ENCODE results near the gene LRRN1.
"Not testable (repeated sequence)": the region's sequence is repeated elsewhere in the genome, so short reads cannot be mapped to it uniquely, and the experiment has no call there.

The LRRN1 gene

DNA sequence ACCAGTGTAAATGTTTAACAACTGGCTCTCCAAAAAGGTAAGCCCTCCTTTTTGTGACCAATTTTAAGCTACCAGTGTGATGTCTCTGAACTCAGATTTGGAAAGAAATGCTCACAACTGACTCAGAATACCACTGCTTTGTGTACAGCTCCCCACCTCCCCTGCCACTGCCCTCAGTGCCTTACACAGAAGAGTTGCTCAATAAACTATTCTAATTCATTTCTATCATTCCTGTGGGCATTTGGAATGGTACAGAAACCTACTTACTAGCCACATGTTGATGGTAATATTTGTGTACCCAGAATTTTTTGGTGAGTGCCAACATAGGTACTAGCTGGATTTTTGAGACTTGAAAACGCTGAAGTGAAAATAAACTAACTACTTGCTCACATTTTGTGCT lies 16.0 kb downstream of the LRRN1 start:
- DNase-seq = no peak

- DNase-seq = no peak
Observed at GRCh38 chr3:3816034-3816433, 16.8 kb downstream of the LRRN1 start.

- DNase-seq = no peak
Observed at GRCh38 chr3:3817865-3818264, 18.6 kb downstream of the LRRN1 start.

GRCh38 chr3:3821777-3822176 lies 22.5 kb downstream of the LRRN1 start:
- no peak for DNase-seq

DNA sequence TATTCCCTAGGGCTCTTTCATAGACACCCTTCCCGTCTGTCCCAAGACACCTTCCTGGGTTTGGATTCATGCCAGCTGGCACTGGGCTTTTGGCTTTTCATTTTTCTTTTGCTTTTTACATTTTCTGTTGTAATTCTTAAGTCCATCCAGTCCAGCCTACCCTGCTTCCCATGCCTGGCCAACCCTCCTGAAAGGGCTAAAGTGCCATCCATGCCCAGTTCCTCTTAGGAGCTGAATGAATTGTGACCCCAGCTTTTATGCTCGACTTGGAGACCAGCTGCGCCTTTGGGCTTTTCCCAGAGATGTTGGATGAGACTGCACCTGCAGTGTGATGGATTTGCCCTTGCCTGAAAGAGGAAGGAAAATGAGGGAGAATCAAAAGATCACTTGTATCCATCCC lies 25.8 kb downstream of the LRRN1 start:
- no peak for DNase-seq

- DNase-seq = no peak
Observed at GRCh38 chr3:3826521-3826920, 27.3 kb downstream of the LRRN1 start.

GRCh38 chr3:3827111-3827510 lies 27.9 kb downstream of the LRRN1 start:
- no peak for DNase-seq

DNA sequence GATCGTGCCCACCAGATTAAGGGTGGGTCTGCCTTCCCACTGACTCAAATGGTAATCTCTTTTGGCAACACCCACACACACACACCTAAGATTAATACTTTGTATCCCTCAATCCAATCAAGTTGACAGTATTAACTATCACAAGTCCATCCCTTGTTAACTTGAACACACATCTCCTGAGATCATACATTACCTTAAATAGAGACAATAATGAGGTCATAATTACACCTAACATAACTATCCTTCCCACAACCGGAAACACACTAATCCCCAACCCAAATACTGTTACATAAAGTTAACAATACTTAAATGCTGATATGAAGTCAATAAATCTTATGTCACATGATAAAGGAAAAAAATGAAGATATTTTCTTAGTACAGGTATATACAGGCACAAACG lies 29.2 kb downstream of the LRRN1 start:
- DNase-seq = not testable (repeated sequence)

DNA sequence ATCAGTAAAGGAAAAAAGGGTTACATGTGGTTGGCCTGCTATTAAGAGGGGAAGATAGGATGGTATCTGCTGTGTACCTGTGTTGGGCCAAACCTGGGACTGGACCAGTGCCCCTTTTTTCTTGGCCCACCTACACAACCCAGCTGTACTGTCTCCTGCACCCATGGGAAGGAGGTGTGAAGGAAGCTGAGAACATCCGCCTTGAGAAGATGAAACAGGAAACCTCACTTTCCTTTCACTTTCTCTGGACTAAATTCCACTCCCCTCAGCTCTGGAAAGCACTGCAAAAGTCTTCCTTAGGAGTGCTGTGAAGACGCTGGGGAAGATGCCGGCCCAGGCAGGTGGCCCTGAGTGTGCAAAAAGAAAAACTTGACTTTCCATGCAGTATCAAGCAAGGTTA lies 37.6 kb downstream of the LRRN1 start:
- DNase-seq = no peak

- DNase-seq = no peak
Observed at GRCh38 chr3:3842356-3842755, 43.1 kb downstream of the LRRN1 start.

DNA sequence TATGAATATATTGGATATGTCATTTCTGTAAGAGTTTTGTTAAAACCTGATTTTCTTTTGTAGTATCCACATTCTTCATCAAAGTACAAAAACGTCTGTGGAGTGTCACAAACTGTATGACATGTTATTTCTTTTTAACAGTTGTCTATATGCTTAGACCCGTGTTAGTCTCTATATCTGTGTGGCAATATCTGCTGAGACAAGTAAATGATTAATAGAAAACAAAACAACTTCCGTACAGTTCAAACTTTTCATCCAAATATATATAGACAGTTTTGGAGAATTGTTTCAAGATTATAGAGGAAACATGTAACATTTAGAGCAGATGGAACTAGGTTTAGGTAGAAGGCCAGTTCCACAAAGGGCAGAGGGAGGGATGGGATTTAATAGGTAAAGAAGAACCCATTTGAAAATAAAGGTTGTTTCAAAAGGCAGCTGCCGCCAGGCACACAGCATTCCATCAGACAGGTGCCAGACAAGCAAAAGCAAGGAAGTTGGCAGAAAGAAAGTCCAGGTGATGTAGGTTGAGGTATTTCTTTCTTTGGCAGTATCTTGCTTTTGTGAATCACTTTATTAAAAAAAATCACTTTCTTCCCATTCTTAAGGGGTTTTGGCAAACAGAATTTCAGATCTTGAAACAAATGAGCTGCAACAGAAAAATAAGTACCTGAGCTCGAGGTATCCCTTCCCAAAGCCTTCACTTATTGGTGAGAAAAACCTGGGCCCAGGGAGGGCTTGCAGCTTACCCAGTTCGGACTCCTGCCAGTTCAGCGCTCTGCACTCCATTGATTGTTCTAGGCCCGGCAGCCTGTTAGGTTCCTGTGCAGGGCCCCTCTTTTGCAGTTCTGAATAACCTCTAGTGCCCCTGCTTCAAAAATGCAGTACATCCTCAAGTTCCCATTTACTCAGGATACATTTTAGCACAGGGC lies 49.0 kb downstream of the LRRN1 start:
- DNase-seq = no peak

- DNase-seq = no peak
Observed at GRCh38 chr3:3848923-3849275, 49.7 kb downstream of the LRRN1 start.

DNA sequence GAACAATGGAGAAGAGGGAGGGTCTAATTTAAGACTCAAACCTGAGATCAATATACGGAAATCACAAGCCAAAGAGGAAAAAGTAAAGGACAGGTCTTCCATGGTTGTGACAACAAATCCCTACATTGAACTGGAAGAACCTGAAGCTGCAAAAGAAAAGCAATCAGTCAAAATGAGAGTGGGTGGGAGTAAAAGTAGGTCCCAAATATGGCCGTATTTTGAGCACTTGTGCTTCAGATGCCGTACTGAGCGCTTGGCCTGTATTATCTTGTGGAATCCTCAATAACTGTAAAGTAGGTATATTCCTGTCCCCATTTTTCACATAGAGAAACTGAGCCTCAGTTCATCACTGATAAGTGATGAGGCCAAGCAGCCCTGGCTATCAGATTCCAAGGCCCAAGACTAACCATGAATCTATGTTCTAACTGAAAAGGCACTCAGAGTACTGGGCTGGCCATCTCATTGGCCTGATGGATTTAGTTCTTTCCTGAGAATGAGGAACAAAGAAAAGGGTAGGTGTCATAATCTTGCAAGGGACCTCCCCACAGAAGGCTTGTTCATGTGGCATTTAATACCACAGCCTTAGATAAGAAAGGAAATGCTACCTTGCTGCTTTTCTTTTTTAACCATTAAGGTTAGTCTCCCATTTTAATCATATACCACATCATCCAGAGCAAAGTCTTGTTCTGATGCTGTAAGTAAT lies 52.5 kb downstream of the LRRN1 start:
- no peak for DNase-seq

DNA sequence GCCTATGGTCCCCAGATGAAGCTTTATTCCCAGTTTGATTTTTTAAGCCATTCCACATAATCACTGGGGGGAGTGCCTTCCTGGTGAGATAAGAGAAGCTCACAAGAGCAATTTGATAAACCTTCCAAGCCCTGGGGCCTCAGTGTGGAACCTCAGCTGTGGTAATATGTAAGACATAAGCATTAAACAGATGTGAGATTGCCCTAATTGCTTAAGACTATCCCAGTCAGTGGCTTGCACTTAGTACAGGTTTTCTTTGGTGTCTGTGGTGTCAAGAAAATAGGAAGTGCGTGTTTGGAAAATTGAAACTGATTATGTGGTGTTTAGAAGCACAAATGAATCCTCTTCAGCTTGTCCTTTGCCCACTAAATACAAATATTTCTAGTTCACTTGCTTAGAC lies 54.3 kb downstream of the LRRN1 start:
- DNase-seq = no peak

GRCh38 chr3:3855056-3855455 lies 55.8 kb downstream of the LRRN1 start:
- no peak for DNase-seq

DNA sequence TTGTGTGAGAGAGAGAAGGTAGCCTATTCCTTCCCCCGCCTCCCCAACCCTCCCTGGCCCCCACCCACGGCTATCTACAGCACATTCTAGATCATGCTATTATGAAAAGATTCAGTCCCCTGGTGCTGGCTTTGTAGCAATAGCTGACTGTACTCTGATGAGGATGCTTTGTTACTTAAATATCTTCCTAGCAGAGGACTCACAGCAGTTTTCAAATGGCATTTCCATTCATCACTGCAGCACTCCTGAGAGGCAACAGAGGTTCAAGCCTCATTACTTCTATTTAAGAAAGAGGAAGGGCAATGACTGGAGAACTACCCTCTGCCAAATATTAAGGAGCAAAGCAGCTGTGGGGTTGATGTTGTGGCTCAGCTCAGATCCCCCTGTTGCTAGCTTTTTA lies 61.0 kb downstream of the LRRN1 start:
- DNase-seq = no peak

- no peak for DNase-seq
Observed at GRCh38 chr3:3862534-3862933, 63.3 kb downstream of the LRRN1 start.

GRCh38 chr3:3875491-3875890 lies 76.3 kb downstream of the LRRN1 start:
- no peak for DNase-seq

DNA sequence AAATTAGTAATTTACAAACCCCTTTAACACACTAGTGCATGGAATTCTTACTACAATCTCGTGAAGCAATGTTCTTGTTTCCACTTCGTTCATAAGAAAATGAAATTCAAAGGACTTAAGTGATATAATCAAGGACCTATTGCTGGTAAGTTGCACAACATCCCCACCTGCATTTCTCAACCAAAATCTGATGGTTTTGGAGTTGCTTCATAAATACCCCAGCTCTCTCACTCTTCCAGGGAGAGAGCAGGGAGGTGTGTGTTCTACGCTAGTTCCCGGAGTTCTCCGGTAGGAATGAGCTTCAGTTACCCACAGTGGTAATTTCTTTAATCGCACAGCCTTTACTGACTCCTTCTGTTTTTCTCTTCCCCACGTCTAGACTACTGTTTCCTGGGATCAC lies 81.8 kb downstream of the LRRN1 start:
- DNase-seq = no peak

DNA sequence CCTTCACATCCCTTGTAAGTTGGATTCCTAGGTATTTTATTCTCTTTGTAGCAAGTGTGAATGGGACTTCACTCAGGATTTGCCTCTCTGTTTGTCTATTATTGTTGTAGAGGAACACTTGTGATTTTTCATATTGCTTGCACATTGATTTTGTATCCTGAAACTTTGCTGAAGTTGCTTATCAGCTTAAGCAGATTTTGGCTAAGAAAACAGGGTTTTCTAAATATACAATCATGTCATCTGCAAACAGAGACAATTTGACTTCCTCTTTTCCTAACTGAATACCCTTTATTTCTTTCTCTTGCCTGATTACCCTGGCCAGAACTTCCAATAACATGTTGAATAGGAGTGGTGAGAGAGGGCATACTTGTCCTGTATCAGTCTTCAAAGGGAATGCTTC lies 88.1 kb downstream of the LRRN1 start:
- not testable (repeated sequence) for DNase-seq

DNA sequence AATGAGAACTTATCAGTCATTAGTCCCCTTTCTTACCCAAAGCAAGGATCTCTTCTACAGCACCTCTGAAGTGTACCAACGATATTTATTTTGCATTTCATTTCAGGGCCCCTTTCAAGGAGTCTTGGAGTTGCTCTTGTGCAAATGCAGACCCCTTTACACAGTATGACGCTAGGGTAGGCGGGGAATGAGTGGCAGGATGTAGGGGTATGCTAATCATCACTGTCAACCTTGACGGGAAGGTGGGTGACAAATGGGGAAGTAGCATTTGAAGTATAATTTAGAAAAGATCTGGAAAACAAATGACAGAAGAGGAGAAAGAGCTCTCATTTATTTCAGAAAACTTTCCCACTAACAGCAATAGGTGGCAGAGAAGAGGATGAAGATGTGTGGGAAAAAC lies 94.4 kb downstream of the LRRN1 start:
- DNase-seq = no peak
